Prostate gland (tissue), 2 donors: ENCODE results near the gene POU2AF2.

ENCODE experiments used
- POLR2AphosphoS5 ChIP-seq: sonication (generic); formaldehyde crosslinking; IDR thresholded peaks from one replicate; pipeline ENCODE4 v1.6.1; 2017; ENCODE audit warnings: antibody characterized with exemption
- TF ChIP-seq, protein P1 (sequence below), 4 experiments: fragments of 200-600 bp in 2 of 4; fragments of 450-650 bp in 2 of 4; sonication (generic) in 2 of 4; IDR thresholded peaks; 1 replicate in 3 of 4; 2 replicates in 1 of 4; pipeline ENCODE4 v1.5.1; 2016 to 2019; ENCODE audit warnings: antibody characterized with exemption in 4 of 4, mild to moderate bottlenecking in 2 of 4, moderate library complexity in 2 of 4

DNA sequence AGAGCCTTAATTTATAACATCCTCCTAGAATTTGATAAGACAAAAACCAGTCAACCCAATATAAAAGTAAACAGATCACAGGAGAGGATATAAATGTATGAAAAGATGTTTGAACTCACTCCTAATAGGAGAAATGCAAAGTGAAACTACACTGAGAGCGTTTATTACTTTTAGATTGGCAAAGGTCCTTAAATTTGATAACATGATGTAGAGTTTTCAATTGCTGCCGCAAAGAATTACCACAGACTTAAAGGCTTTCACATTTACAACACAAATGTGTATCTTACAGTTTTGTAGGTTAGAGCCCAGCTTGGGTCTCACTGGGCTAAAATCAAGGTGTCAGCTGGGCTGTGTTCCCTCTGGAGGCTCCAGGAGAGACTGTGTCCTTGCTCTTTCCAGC, 9.1 kb upstream of the POU2AF2 start:
- TF ChIP-seq, protein P1, sequence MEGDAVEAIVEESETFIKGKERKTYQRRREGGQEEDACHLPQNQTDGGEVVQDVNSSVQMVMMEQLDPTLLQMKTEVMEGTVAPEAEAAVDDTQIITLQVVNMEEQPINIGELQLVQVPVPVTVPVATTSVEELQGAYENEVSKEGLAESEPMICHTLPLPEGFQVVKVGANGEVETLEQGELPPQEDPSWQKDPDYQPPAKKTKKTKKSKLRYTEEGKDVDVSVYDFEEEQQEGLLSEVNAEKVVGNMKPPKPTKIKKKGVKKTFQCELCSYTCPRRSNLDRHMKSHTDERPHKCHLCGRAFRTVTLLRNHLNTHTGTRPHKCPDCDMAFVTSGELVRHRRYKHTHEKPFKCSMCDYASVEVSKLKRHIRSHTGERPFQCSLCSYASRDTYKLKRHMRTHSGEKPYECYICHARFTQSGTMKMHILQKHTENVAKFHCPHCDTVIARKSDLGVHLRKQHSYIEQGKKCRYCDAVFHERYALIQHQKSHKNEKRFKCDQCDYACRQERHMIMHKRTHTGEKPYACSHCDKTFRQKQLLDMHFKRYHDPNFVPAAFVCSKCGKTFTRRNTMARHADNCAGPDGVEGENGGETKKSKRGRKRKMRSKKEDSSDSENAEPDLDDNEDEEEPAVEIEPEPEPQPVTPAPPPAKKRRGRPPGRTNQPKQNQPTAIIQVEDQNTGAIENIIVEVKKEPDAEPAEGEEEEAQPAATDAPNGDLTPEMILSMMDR (IDR thresholded peaks at IDR 0.05): no peak
- TF ChIP-seq POLR2AphosphoS5: no peak
